Stimulated activated CD8-positive, alpha-beta memory T cell treated with anti-CD3 and anti-CD28 coated beads, Interleukin-7, amount 100 ng/mL, for 48 hours (primary cell): ENCODE measurements around the gene MAPK7.

Experiments used
- DNase-seq, 2 donors: peaks; one replicate each; pipeline ENCODE4 v3.0.0-alpha.2; 2020; ENCODE audit warnings: low read depth in 1 of 2; ENCODE audit errors: extremely low read depth in 1 of 2

The MAPK7 gene

GRCh38 chr17:19392303-19392702 lies 14.0 kb downstream of the MAPK7 start:
- DNase-seq, result no peak

- no peak for DNase-seq
Observed at GRCh38 chr17:19397556-19398041, 19.3 kb downstream of the MAPK7 start.

- DNase-seq, result no peak
Observed at GRCh38 chr17:19398301-19399181, 20.2 kb downstream of the MAPK7 start.

GRCh38 chr17:19399750-19400450 lies 21.6 kb downstream of the MAPK7 start:
- no peak for DNase-seq

GRCh38 chr17:19401321-19402010 lies 23.2 kb downstream of the MAPK7 start:
- no peak for DNase-seq

- no peak for DNase-seq
Observed at GRCh38 chr17:19402171-19402570, 23.9 kb downstream of the MAPK7 start.

- no peak for DNase-seq
Observed at GRCh38 chr17:19403021-19403420, 24.7 kb downstream of the MAPK7 start.

- DNase-seq, result no peak
Observed at GRCh38 chr17:19404264-19404663, 26.0 kb downstream of the MAPK7 start.

- no peak for DNase-seq
Observed at GRCh38 chr17:19405114-19405513, 26.8 kb downstream of the MAPK7 start.

- no peak for DNase-seq
Observed at GRCh38 chr17:19407601-19408345, 29.5 kb downstream of the MAPK7 start.

GRCh38 chr17:19408346-19408710 lies 30.0 kb downstream of the MAPK7 start:
- no peak for DNase-seq

- no peak for DNase-seq
Observed at GRCh38 chr17:19409066-19409465, 30.8 kb downstream of the MAPK7 start.

- DNase-seq, result no peak
Observed at GRCh38 chr17:19409509-19409908, 31.2 kb downstream of the MAPK7 start.

GRCh38 chr17:19410091-19410490 lies 31.8 kb downstream of the MAPK7 start:
- DNase-seq, result no peak

- DNase-seq, result no peak
Observed at GRCh38 chr17:19410875-19411620, 32.8 kb downstream of the MAPK7 start, which contains the start of gene RNF112. Gene RNF112 (plus strand): TSS chr17:19411232. CDS start chr17:19411409, 177 bp downstream.

- no peak for DNase-seq
Observed at GRCh38 chr17:19411631-19412030, 33.3 kb downstream of the MAPK7 start.

GRCh38 chr17:19412510-19412909 lies 34.2 kb downstream of the MAPK7 start:
- DNase-seq, result no peak

- no peak for DNase-seq
Observed at GRCh38 chr17:19412984-19413383, 34.7 kb downstream of the MAPK7 start.

- no peak for DNase-seq
Observed at GRCh38 chr17:19413761-19414160, 35.5 kb downstream of the MAPK7 start.
